ENCODE results near the gene COL4A2.

DNA sequence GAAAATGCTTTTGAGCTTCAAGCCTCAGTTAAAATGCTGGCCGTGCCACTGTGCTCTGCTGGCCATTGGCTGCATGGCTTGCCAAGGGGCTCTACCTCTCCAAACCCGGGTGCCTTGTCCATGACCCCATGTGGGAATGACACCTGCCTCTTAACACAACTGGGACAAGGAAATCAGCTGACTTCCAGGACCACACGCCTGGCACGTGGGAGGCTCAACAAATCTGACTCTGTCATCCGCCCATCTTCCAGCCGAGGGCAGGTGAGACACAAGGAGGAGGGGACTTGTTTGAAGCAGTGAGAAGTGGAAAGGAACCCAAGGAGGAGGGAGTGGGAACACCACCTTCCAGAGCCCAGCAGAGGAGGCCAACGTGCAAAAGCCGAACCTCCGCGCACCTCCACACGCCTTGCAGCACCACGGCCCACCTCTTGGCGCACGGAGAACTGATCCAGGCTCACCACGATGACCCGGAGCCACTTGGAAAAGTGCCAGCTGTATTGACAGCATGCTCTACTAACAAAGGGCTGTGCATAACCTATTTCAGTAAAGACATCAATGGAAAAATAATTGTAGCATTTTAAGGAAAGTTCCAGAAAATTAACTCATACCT lies 38.4 kb upstream of the COL4A2 start:
- TF ChIP-seq, protein P1, sequence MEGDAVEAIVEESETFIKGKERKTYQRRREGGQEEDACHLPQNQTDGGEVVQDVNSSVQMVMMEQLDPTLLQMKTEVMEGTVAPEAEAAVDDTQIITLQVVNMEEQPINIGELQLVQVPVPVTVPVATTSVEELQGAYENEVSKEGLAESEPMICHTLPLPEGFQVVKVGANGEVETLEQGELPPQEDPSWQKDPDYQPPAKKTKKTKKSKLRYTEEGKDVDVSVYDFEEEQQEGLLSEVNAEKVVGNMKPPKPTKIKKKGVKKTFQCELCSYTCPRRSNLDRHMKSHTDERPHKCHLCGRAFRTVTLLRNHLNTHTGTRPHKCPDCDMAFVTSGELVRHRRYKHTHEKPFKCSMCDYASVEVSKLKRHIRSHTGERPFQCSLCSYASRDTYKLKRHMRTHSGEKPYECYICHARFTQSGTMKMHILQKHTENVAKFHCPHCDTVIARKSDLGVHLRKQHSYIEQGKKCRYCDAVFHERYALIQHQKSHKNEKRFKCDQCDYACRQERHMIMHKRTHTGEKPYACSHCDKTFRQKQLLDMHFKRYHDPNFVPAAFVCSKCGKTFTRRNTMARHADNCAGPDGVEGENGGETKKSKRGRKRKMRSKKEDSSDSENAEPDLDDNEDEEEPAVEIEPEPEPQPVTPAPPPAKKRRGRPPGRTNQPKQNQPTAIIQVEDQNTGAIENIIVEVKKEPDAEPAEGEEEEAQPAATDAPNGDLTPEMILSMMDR (IDR thresholded peaks at IDR 0.05): no peak
- TF ChIP-seq POLR2AphosphoS5 (IDR thresholded peaks at IDR 0.05; ENCODE audit: insufficient read depth in 1 of 2, low read depth in 1 of 2): no peak
- no peak for TF ChIP-seq POLR2A (IDR thresholded peaks at IDR 0.05)

Measured in vagina (tissue), 2 donors.